GM12872 (cell line): ENCODE results near the gene HYAL3.

Source experiments
- TF ChIP-seq, protein P1 (sequence below): IDR thresholded peaks from 3 replicates; pipeline ENCODE4 v1.5.1; 2011; ENCODE audit warnings: low read depth, mild to moderate bottlenecking, low read length, moderate library complexity; ENCODE audit not compliant: insufficient read depth

The HYAL3 gene

DNA sequence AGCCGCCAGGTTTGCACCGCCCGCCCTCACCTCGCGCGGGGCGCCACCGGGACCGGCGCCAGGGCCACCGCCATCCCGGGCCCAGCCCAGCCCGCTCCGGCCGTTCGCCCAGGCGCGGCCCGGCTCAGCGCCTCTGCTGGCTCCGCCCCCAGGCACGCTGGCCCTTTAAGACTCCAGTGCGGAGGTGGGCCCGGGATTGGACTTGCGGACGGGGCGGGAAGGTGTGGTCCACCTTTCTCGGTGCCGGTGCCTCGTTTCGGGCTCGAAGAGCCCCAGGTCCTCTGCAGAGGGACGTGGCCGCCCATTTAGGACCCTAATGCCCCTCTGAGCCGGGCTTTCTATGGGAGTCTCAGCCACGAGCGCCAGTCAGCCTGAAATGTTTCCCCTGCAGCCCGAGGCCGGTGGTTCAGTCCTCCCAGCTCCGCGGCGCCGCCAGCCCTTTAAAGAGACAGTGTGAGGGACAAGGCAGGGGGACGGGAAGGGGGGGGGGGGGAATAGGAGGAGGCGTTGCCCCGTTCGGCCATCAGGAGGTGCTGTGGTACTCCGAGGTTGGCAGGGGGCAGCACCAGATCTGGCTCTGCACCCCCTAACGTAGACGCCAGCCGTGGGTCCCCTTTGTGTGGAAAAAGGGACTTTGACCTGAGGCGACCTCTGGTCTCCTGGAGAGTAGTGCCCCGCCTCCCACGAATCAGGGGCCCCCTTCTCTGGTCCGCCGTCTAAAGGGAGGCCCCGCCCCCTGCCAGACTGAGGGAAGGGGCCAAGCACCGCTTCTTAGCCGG is 22.3 kb upstream of the HYAL3 start:
- TF ChIP-seq, protein P1, sequence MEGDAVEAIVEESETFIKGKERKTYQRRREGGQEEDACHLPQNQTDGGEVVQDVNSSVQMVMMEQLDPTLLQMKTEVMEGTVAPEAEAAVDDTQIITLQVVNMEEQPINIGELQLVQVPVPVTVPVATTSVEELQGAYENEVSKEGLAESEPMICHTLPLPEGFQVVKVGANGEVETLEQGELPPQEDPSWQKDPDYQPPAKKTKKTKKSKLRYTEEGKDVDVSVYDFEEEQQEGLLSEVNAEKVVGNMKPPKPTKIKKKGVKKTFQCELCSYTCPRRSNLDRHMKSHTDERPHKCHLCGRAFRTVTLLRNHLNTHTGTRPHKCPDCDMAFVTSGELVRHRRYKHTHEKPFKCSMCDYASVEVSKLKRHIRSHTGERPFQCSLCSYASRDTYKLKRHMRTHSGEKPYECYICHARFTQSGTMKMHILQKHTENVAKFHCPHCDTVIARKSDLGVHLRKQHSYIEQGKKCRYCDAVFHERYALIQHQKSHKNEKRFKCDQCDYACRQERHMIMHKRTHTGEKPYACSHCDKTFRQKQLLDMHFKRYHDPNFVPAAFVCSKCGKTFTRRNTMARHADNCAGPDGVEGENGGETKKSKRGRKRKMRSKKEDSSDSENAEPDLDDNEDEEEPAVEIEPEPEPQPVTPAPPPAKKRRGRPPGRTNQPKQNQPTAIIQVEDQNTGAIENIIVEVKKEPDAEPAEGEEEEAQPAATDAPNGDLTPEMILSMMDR, result peak; percentile 82

DNA sequence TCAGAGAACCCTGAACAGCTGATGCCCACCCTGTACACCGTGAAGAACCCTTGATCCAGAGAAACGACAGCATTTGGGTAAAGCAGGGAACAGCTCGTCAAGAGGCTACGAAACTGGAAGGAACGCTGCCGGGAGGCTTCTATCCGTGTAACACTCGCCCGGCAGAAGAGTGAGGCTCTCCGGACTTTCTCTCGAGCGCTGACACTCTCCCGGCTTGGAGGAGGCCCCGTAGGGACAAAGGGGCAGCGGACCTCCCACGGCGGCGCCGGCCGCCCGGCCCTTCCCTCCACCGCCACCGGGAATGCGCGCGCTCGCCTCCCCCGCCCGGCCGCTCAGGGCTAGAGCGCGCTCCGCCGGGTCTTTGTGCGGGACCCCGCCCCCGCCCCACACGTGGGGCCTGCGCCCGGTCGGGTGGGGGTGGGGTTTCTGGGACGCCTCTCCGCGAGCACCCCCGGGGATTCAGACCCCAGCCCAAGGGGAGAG is 21.7 kb upstream of the HYAL3 start:
- TF ChIP-seq, protein P1, result no peak

DNA sequence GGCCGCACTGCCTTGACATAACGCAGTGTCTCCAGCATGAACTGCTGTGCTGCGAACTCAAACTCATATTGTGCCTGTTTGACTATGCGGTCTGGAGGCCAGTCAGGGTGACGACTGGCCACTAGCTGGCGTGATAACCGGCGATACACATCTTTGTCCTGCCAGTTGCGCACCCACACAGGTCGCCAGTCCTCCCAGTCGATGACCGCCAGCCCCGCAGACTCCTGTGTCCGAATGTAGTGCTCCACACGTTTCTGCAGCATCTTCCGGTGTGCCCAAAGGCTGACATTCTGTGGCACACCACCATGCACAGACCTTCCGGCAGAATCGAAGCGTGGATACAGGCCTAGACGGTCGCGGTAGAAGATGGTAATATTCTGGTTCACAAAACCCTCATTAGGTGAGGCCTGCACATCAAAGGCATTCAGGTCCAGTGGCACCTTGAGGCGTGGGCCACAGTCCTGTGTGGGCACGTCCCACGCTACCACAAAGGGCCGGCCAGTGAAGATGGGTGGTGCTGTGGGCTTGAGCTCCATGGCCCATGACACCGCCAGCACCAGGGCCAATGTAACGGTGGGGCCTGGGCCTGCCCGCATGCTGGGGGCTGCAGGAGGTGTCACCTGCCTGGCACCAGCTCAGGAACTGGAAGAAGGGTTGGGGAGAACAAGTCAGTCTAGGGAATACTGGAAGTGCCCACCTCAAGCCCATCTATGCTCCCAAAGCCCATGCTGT is 20.9 kb upstream of the HYAL3 start:
- TF ChIP-seq, protein P1, result no peak

DNA sequence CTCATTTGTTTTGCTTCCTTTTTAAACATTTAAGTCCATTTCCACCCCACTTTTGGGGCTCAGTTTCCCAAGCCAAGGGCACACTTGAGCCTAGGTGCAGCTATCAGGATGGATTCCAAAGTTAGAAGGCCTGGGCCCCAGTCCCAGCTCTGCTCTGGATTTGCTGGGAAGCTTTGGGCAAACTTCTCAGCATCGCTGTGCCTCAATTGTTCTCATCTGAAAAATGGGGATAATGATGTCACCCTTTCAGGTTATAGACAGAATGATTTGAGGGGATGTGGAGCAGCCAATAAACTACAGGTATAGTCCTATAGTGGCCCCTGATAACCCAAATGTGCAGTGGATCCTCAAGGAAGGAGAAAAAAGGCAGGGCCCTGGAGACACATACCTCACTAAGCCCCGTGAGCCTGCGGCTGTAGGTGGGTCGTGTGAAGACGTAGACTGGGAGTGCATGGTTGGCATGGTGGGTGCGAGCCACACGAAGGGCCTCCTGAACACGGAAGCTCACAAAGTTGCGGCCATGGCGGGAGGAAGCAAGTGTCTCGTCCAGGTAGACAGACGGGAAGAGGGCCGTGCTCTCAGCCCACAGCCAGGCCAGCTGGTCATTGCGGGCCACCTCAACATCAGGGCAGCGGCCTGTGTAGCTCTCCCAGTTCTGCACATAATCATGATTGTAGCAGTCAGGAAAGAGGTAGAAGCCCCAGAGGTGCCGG is 20.1 kb upstream of the HYAL3 start:
- TF ChIP-seq, protein P1, result no peak

DNA sequence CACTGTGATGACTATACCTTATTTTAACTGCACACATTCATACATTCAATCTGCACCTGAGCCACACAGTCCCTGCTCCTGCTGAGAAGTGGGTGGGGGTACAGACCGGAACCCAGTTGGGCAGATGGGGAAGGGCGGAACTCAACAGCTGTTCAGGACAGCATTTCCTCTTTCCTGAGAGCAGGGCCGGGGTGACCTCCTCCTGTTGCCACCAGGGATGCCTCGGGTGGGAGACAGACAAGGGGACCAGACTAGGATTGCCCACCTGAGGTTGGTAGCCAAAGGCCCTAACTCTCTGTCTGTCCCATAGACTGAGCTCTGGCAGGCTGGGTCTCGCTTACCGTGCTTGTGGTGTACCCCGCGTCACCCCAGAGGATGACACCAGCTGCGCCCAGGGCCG is 19.4 kb upstream of the HYAL3 start:
- TF ChIP-seq, protein P1, result no peak

DNA sequence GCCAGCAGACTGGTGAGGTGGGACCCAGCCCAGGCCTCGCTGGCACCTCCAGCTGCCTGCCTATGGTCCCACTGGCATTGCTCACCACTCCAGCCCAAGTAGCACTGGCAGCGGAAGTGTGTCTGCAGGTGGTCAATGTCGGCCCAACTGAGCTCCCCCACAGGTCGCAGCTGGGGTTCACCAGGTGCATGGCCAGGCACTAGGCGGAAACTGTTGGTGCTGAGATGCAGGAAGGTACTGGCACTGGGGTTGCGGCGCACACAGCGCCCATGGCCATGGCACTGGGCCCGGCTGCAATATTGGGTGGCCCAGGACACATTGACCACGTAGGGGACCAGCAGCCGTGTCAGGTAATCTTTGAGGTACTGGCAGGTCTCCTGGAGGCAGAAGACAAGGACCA is 19.0 kb upstream of the HYAL3 start:
- TF ChIP-seq, protein P1, result no peak

DNA sequence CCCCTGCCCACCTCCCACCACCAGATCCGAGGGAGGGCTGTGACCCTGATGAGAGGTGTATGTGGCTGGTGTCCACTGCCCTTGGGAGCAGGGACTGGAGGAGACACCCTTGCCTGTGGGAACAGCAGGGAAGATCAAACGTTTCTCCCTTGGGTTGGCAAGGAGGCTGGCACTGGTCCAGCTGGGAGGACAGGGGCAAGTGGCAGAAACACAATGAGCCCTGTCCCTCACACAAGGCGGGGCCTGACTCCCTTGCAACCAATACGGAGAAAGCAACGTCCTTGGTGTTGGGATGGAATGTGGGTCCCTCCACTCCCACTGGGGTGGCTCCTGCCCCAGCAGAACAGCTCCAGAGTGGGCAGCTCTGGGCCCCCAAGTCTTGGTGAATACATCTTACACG is 18.1 kb upstream of the HYAL3 start:
- TF ChIP-seq, protein P1, result no peak
